ENCODE results near the gene DNMBP.
A peak's percentile ranks its signal among the peaks of the same experiment; 100 is the strongest.
"Not testable (repeated sequence)": the region's sequence is repeated elsewhere in the genome, so short reads cannot be mapped to it uniquely, and the experiment has no call there.

The DNMBP gene

GRCh38 chr10:99995269-99995668 lies 14.5 kb downstream of the DNMBP start:
- no peak overlapping the region for H3K4me3 ChIP-seq (ENCODE audit: low read depth, low read length)
- DNase-seq (ENCODE audit: low read depth), result no peak

GRCh38 chr10:99994801-99995200 lies 14.9 kb downstream of the DNMBP start:
- H3K4me3 ChIP-seq (ENCODE audit: low read depth, low read length), result no peak overlapping the region
- no peak for DNase-seq (ENCODE audit: low read depth)

GRCh38 chr10:99993701-99994689 lies 15.8 kb downstream of the DNMBP start:
- peak; percentile 96 for DNase-seq (ENCODE audit: low read depth)
- peak overlapping the region; percentile 7 for H3K4me3 ChIP-seq (ENCODE audit: low read depth, low read length)

- DNase-seq (ENCODE audit: low read depth), result not testable (repeated sequence)
These were observed 24.1 kb downstream of the DNMBP start for GRCh38 chr10:99985637-99986036.

GRCh38 chr10:99984211-99985034 lies 25.3 kb downstream of the DNMBP start:
- peak overlapping the region; percentile 3 for H3K4me3 ChIP-seq (ENCODE audit: low read depth, low read length)
- DNase-seq (ENCODE audit: low read depth), result no peak

More at GRCh38 chr10:99985637-99986036, 24.1 kb downstream of the DNMBP start:
- not testable (repeated sequence) for H3K4me3 ChIP-seq (ENCODE audit: low read depth, low read length)

- no peak overlapping the region for H3K4me3 ChIP-seq (ENCODE audit: low read depth, low read length)
- DNase-seq (ENCODE audit: low read depth), result peak; percentile 88
These were observed 26.3 kb downstream of the DNMBP start for GRCh38 chr10:99983280-99983988.

DNA sequence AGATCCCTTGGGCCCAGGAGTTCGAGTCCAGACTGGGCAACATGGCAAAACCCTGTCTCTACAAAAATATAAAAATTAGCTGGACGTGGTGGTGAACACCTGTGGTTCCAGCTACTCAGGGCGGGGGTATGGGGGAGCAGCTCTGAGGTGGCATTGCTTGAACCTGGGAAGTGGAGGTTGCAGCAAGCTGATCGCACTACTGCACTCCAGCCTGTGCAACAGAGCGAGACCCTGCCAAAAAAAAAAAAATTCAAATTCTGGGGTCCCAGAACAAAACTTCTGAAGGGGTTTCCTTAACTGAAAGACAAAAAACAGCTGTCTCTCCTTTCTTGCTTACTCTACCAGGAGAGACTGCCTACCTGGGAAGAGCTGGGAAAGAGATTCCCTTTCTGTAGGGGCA lies 27.0 kb downstream of the DNMBP start:
- DNase-seq (ENCODE audit: low read depth), result no peak
- no peak overlapping the region for H3K4me3 ChIP-seq (ENCODE audit: low read depth, low read length)

GRCh38 chr10:99981581-99982199 lies 28.1 kb downstream of the DNMBP start:
- no peak overlapping the region for H3K4me3 ChIP-seq (ENCODE audit: low read depth, low read length)
- DNase-seq (ENCODE audit: low read depth), result no peak

DNA sequence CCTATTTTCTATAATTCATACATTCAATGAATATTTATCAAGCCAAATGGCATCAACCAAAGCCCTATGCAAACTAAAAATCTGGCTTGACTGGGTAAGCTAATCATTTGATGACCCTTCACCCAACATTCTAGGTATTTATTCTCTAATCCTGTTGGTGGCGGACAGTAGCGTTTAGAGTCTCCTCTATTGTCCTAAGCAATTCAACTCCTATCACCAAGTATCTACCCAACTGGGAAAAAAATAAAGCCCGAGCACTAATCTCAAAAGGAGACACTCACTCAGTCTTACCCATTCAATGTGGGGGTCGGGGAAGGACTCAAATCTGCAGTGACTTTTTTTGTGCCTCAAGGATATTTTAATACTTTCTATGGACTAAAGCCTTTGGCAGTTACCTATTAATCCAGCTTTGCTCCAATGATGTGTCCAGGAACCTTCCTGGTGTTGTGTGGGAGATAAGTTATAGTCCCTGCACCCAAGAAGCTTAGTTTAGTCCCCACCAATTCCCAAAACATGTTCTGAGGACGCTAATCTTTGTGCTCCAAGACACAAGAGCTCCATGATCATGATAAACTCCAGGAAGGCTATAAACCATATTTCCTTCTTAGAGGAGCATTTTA lies 30.6 kb downstream of the DNMBP start:
- DNase-seq (ENCODE audit: low read depth), result no peak
- no peak overlapping the region for H3K4me3 ChIP-seq (ENCODE audit: low read depth, low read length)

DNA sequence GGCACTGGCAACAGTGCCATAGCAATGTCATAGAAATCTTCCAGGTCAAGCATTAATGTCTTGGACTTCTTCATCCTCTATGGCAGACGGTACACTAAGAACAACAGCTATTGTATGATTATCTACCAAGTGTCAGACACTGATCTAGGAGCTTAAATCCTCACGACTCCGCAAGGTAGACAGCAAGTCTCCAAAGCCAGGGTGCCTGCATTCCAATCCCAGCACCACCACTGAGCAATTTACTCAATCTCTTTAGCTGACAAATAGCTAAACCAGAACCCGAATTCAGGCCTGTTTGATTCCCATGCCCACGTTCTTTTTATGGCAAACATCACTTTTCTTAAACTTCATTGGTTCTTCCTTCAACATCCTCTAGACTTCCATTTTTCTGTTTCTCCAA lies 31.8 kb downstream of the DNMBP start:
- DNase-seq (ENCODE audit: low read depth), result no peak
- no peak overlapping the region for H3K4me3 ChIP-seq (ENCODE audit: low read depth, low read length)

DNA sequence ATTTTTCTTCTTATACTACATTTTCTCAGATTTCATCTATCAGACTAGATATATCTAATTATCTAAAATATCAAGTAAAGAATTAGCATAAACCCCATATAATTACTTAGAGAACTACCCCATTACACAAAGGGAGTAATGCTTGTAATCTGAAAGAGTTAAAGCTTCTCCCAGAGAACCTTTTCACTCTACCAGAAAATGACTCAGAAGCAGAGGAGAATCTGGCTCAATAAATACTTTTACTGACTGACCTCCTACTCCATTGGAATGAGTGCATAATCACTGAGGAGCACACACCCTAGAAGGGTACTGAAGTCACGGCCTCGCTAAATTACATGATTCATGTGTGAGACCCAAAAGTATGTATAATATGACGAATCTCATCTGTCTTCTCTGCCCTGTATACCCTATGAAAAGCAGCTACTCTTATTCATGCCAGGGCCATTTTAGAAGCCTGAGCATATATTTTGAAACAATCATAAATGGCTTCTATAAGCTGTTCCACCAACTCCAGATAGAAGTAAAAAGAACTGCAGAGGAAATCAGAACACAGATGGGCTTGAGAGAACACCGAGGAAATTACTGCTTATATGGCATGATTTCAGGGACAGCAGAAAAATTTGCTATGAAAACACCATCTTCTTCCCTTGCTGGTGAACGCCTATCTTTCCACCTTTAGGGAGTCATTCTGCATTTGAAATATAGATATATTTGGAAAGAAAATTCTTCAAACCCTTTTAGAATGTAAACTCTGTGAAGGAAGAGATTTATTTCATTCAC lies 32.7 kb downstream of the DNMBP start:
- no peak overlapping the region for H3K4me3 ChIP-seq (ENCODE audit: low read depth, low read length)

DNA sequence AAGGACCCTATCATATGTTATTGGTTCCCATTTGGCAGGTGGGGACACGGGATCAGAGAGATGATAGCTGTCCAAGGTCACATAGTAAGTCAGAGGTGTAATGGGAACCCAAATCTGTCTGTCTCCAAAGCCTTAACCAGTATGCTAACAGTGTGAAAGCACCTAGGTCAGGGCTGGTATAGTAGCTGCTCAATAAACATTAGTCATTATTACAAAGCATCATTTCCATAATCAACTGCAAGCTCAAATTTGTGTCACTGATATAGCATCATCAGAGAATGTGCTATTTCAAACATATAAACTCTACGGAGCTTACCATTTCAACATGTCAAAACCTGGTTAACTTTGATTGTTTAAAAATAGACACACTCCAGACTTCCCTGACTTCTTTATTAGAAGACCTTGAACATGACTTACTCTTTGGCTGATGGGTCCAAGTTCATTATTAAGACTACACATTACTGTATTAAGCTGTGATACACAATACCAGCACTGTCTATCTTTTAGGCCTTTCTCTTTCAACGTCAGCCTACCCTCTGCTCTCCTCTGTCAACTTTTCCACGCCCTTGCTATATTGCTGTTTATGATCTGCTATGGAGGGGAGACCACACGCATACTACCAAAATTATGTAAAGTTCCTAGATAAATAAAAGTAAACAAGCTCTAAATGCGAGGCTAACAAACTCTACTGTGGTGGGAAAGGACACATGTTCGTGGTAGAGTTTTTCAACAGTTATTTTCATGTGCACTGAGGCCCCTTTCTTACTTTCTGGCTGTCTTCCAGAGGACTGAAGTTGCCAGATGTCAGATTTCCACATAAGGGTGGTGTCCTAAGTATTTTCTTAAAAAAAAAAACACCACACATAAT lies 33.6 kb downstream of the DNMBP start:
- DNase-seq (ENCODE audit: low read depth), result peak; percentile 75
- H3K4me3 ChIP-seq (ENCODE audit: low read depth, low read length), result no peak overlapping the region

More for the DNA sequence above, 32.7 kb downstream of the DNMBP start:
- DNase-seq (ENCODE audit: low read depth), result peak; percentile 97

GRCh38 chr10:99975106-99975829 lies 34.5 kb downstream of the DNMBP start:
- DNase-seq (ENCODE audit: low read depth), result no peak
- no peak overlapping the region for H3K4me3 ChIP-seq (ENCODE audit: low read depth, low read length)

GRCh38 chr10:99973190-99973589 lies 36.6 kb downstream of the DNMBP start:
- no peak overlapping the region for H3K4me3 ChIP-seq (ENCODE audit: low read depth, low read length)
- no peak for DNase-seq (ENCODE audit: low read depth)

DNA sequence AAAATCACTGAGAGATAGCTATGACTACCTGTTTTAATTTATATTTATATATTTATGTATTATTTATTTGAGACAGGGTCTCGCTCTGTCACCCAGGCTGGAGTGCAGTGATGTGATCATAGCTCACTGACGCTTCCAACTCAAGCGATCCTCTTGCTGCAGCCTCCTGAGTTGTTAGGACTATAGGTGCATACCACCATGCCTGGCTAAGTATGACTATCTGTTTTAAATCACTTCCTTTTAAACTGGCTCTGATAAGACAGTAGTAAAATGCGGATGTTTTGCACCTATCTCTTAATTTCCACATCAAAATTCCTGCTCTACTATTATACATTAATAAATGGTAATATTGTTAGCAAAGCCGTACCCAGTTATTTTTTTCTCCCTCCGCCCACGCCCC lies 41.8 kb downstream of the DNMBP start:
- no peak for DNase-seq (ENCODE audit: low read depth)
- no peak overlapping the region for H3K4me3 ChIP-seq (ENCODE audit: low read depth, low read length)

GRCh38 chr10:99966306-99966705 lies 43.4 kb downstream of the DNMBP start:
- no peak for DNase-seq (ENCODE audit: low read depth)
- H3K4me3 ChIP-seq (ENCODE audit: low read depth, low read length), result no peak overlapping the region

DNA sequence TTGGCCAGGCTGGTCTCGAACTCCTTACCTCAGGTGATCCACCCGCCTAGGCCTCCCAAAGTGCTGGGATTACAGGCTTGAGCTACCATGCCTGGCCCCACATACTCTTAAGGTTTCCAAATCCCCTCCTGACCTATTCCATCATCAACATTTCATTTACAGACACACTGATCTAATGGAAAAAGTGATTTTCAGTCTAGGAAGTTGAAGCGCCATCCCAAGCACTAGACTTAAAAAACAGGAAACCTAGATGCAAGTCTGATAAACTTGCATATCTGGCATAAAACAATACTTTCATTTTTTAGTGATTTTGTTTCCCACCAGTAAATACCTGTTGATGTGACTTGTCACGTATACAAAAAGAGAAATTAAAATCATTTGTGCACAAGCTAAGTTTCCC lies 44.0 kb downstream of the DNMBP start:
- no peak for DNase-seq (ENCODE audit: low read depth)
- no peak overlapping the region for H3K4me3 ChIP-seq (ENCODE audit: low read depth, low read length)
